HepG2 (cell line): ENCODE results near the gene ARL5A.

Experiments
- ATF7-NPFF ChIP-seq: sonication (generic); formaldehyde crosslinking; IDR thresholded peaks from 2 replicates; pipeline ENCODE4 v1.8.1; 2023; ENCODE audit warnings: mild to moderate bottlenecking, low read depth, missing genetic modification reagents, moderate library complexity
- NFIC ChIP-seq: IDR thresholded peaks from 2 replicates; pipeline ENCODE4 v1.6.1; 2012; ENCODE audit warnings: mild to moderate bottlenecking, low read length, inconsistent platforms
- POLR2A ChIP-seq, 2 experiments: IDR thresholded peaks; 2 replicates each; pipeline ENCODE4 v1.6.1; 2011; ENCODE audit warnings: low read depth in 2 of 2, low read length in 2 of 2, mild to moderate bottlenecking in 1 of 2, moderate library complexity in 1 of 2; ENCODE audit not compliant: insufficient read depth in 1 of 2
- RAD51 ChIP-seq: fragments of 450-650 bp; IDR thresholded peaks from 2 replicates; pipeline ENCODE4 v1.6.1; 2016; ENCODE audit warnings: borderline replicate concordance
- RFX5 ChIP-seq: IDR thresholded peaks from 2 replicates; pipeline ENCODE4 v1.6.1; 2011; ENCODE audit warnings: low read depth, low read length, improper control_type of control experiment
- SP4 ChIP-seq: sonication (generic); formaldehyde crosslinking; IDR thresholded peaks from 2 replicates; pipeline ENCODE4 v1.8.1; 2023; ENCODE audit warnings: mild to moderate bottlenecking, missing genetic modification reagents
- ZKSCAN1 ChIP-seq: fragments of 150-350 bp; IDR thresholded peaks from 2 replicates; pipeline ENCODE4 v1.6.1; 2014; ENCODE audit warnings: low read length
- ZNF616 ChIP-seq: sonication (generic); formaldehyde crosslinking; IDR thresholded peaks from 2 replicates; pipeline ENCODE4 v1.5.0; 2020; ENCODE audit warnings: low read depth, mild to moderate bottlenecking, missing genetic modification reagents
- TF ChIP-seq, protein P1 (sequence below): sonication (generic); formaldehyde crosslinking; IDR thresholded peaks from 2 replicates; pipeline ENCODE4 v1.5.0; 2020; ENCODE audit warnings: missing genetic modification reagents
- TF ChIP-seq, protein P2 (sequence below): fragments of 450-650 bp; IDR thresholded peaks from 2 replicates; pipeline ENCODE4 v1.6.1; 2017; ENCODE audit warnings: mild to moderate bottlenecking
- TF ChIP-seq, protein P3 (sequence below): sonication (generic); formaldehyde crosslinking; IDR thresholded peaks from 2 replicates; pipeline ENCODE4 v1.5.0; 2020; ENCODE audit warnings: missing genetic modification reagents
- TF ChIP-seq, protein P4 (sequence below), 2 experiments: IDR thresholded peaks; 2 replicates each; pipeline ENCODE4 v1.6.1; 2011 to 2012; ENCODE audit warnings: low read length in 2 of 2, borderline replicate concordance in 1 of 2, low read depth in 1 of 2, mild to moderate bottlenecking in 1 of 2, moderate library complexity in 1 of 2

DNA sequence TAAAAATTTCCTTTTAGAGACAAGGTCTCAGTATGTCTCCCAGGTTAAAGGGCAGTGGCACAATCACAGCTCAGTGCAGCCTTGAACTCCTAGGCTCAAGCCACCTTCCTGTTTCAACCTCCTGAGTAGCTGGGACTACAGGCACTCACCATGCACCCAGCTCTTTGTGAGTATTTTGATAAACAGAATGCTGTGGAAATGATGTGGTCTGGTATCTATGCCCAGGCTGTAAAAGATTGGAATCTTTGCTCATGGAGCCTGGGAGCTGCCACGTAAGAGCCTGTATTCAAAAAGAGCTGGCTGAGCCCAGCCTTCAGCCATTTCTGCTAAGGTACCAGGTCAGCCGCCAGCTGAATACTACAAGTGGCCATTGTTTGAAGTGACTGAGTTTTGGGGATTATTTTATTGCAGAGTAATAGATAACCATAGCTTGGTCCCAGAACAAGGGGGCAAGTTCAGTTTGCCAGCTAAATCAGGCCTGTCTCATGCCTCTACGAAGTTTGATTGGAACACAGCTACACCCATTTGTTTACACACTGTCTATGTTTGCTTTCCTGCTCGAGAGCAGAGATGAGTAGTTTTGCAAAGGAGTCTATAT is 21.3 kb upstream of the ARL5A start:
- TF ChIP-seq, protein P1, sequence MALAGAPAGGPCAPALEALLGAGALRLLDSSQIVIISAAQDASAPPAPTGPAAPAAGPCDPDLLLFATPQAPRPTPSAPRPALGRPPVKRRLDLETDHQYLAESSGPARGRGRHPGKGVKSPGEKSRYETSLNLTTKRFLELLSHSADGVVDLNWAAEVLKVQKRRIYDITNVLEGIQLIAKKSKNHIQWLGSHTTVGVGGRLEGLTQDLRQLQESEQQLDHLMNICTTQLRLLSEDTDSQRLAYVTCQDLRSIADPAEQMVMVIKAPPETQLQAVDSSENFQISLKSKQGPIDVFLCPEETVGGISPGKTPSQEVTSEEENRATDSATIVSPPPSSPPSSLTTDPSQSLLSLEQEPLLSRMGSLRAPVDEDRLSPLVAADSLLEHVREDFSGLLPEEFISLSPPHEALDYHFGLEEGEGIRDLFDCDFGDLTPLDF = no peak
- TF ChIP-seq RFX5 (no peak), SP4 (CRISPR knock-in tag) (no peak), NFIC (no peak), ATF7-NPFF (no peak), RAD51 (no peak), ZNF616 (no peak), POLR2A (IDR thresholded peaks at IDR 0.05; ENCODE audit: insufficient read depth in 1 of 2, low read depth in 2 of 2, low read length in 2 of 2) (no peak), ZKSCAN1 (no peak)
- TF ChIP-seq, protein P2, sequence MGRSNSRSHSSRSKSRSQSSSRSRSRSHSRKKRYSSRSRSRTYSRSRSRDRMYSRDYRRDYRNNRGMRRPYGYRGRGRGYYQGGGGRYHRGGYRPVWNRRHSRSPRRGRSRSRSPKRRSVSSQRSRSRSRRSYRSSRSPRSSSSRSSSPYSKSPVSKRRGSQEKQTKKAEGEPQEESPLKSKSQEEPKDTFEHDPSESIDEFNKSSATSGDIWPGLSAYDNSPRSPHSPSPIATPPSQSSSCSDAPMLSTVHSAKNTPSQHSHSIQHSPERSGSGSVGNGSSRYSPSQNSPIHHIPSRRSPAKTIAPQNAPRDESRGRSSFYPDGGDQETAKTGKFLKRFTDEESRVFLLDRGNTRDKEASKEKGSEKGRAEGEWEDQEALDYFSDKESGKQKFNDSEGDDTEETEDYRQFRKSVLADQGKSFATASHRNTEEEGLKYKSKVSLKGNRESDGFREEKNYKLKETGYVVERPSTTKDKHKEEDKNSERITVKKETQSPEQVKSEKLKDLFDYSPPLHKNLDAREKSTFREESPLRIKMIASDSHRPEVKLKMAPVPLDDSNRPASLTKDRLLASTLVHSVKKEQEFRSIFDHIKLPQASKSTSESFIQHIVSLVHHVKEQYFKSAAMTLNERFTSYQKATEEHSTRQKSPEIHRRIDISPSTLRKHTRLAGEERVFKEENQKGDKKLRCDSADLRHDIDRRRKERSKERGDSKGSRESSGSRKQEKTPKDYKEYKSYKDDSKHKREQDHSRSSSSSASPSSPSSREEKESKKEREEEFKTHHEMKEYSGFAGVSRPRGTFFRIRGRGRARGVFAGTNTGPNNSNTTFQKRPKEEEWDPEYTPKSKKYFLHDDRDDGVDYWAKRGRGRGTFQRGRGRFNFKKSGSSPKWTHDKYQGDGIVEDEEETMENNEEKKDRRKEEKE = no peak
- TF ChIP-seq, protein P3, sequence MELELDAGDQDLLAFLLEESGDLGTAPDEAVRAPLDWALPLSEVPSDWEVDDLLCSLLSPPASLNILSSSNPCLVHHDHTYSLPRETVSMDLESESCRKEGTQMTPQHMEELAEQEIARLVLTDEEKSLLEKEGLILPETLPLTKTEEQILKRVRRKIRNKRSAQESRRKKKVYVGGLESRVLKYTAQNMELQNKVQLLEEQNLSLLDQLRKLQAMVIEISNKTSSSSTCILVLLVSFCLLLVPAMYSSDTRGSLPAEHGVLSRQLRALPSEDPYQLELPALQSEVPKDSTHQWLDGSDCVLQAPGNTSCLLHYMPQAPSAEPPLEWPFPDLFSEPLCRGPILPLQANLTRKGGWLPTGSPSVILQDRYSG (CRISPR knock-in tag) = no peak
- TF ChIP-seq, protein P4, sequence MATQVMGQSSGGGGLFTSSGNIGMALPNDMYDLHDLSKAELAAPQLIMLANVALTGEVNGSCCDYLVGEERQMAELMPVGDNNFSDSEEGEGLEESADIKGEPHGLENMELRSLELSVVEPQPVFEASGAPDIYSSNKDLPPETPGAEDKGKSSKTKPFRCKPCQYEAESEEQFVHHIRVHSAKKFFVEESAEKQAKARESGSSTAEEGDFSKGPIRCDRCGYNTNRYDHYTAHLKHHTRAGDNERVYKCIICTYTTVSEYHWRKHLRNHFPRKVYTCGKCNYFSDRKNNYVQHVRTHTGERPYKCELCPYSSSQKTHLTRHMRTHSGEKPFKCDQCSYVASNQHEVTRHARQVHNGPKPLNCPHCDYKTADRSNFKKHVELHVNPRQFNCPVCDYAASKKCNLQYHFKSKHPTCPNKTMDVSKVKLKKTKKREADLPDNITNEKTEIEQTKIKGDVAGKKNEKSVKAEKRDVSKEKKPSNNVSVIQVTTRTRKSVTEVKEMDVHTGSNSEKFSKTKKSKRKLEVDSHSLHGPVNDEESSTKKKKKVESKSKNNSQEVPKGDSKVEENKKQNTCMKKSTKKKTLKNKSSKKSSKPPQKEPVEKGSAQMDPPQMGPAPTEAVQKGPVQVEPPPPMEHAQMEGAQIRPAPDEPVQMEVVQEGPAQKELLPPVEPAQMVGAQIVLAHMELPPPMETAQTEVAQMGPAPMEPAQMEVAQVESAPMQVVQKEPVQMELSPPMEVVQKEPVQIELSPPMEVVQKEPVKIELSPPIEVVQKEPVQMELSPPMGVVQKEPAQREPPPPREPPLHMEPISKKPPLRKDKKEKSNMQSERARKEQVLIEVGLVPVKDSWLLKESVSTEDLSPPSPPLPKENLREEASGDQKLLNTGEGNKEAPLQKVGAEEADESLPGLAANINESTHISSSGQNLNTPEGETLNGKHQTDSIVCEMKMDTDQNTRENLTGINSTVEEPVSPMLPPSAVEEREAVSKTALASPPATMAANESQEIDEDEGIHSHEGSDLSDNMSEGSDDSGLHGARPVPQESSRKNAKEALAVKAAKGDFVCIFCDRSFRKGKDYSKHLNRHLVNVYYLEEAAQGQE (IDR thresholded peaks at IDR 0.05; ENCODE audit: borderline replicate concordance in 1 of 2, low read depth in 1 of 2, low read length in 2 of 2) = no peak
